ENCODE data around the gene ERICH4. TPM values are rescaled to one million over a fixed set of nuclear protein-coding genes. Genes with fewer than 3 reads are reported as not detected.

ERICH4 gene
- total RNA-seq, 1 experiment from 2014 or later: not detected

DNA sequence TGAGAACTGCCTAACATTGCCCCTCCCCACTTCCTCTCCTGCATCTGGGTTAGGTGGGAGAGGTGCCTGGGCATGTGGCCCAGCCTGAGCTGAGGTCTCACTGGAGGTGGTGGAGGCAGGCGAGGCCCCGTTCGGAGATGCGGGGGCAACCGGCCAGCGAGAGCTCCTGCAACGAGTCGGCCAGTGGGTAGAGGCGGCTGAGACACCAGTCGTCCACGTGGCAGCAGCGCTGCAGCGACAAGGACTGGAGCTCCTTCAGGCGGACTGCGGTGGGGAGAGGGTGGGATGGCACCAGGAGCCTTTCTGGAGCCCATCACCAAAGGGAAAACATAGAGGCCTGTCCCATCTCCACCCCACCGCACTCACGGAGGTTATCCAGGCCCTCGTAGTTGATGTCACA is 9.8 kb upstream of the ERICH4 start:
- Histone ChIP-seq H3K36me3 (ENCODE audit: control insufficient read depth in 1 of 2, insufficient read depth in 2 of 2, low read length in 2 of 2) (peaks cover 0 to 18% of the 10 kb centered on the region in 2 experiments; a peak in 3 of 4 replicates), H4K20me1 (ENCODE audit: insufficient read depth) (no peaks in the 10 kb centered on the region), H3K4me1 (ENCODE audit: control insufficient read depth in 1 of 2, insufficient read depth in 2 of 2, low read length in 2 of 2) (no peaks in the 10 kb centered on the region; a peak in 1 of 4 replicates), H3K9me3 (ENCODE audit: control insufficient read depth in 1 of 2, insufficient read depth in 1 of 2, low read depth in 1 of 2, low read length in 2 of 2) (no peaks in the 10 kb centered on the region), H3K27me3 (ENCODE audit: insufficient read depth, low read length) (no peaks in the 10 kb centered on the region), H3K9me2 (ENCODE audit: insufficient read depth) (no peaks in the 10 kb centered on the region), H2AFZ (ENCODE audit: low read depth, low read length, poor library complexity, severe bottlenecking) (no peak overlapping the region), H3K9ac (ENCODE audit: low read length) (no peak overlapping the region), H3K4me3 (replicated peaks in 1 of 2; ENCODE audit: low read depth in 1 of 2, low read length in 2 of 2) (no peak overlapping the region), H3K27ac (ENCODE audit: low read depth, low read length) (no peak overlapping the region), H3K4me2 (ENCODE audit: low read length) (no peak overlapping the region), H3K79me2 (ENCODE audit: insufficient read depth, low read length) (peaks cover 7% of the 10 kb centered on the region; the same call in 1 of the 2 replicates)
- ATAC-seq: no peak
- POLR2A ChIA-PET: no interaction called here
- no TSS peak for BruUV-seq (replicated peaks)
- intact Hi-C loops (cut with micrococcal nuclease): no loop called here
- CTCF ChIA-PET: no interaction called here
- no peak for DNase-seq (ENCODE audit: low read depth, low spot score)
- TF ChIP-seq ELF1 (IDR thresholded peaks at IDR 0.05; ENCODE audit: borderline replicate concordance, low read depth): no peak
- no peak for TF ChIP-seq JUND (IDR thresholded peaks at IDR 0.05)
- TF ChIP-seq CEBPB (IDR thresholded peaks at IDR 0.05; ENCODE audit: low read depth): no peak
- TF ChIP-seq POLR2AphosphoS5 (IDR thresholded peaks at IDR 0.05; ENCODE audit: low read depth, low read length): no peak
- RAD21 ChIA-PET (ENCODE audit: low non-redundant PET in 1 of 2, low total read pairs in 2 of 2, uncharacterized antibody in 2 of 2, unreplicated experiment in 2 of 2): no interaction called here

DNA sequence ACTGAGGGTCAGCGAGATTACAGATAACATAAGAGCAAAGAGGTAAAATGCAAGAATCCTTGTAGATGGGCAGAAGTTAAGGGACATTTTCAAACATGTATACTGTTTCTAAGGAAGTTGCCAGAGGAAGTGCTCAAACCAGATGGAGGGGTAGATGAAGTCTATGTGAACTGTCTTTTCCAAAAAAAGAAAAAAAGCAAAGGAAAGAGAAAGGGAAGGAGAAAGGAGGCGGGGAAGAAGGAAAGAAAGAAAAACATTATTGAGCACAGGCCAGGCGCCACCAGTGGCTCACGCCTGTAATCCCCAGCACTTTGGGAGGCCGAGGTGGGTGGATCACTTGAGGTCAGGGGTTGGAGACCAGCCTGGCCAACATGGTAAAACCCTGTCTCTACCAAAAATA is 8.5 kb upstream of the ERICH4 start:
- Histone ChIP-seq H3K27ac (ENCODE audit: low read depth, low read length) (no peak overlapping the region), H3K4me1 (ENCODE audit: control insufficient read depth in 1 of 2, insufficient read depth in 2 of 2, low read length in 2 of 2) (peaks cover 7 to 10% of the 10 kb centered on the region in 2 experiments; a peak in 3 of 4 replicates), H3K36me3 (ENCODE audit: control insufficient read depth in 1 of 2, insufficient read depth in 2 of 2, low read length in 2 of 2) (peaks cover 0 to 18% of the 10 kb centered on the region in 2 experiments; a peak in 3 of 4 replicates), H3K27me3 (ENCODE audit: insufficient read depth, low read length) (no peaks in the 10 kb centered on the region), H3K79me2 (ENCODE audit: insufficient read depth, low read length) (peaks cover 17% of the 10 kb centered on the region), H4K20me1 (ENCODE audit: insufficient read depth) (no peaks in the 10 kb centered on the region), H2AFZ (ENCODE audit: low read depth, low read length, poor library complexity, severe bottlenecking) (no peak overlapping the region), H3K4me2 (ENCODE audit: low read length) (no peak overlapping the region), H3K9me2 (ENCODE audit: insufficient read depth) (no peaks in the 10 kb centered on the region), H3K4me3 (replicated peaks in 1 of 2; ENCODE audit: low read depth in 1 of 2, low read length in 2 of 2) (no peak overlapping the region), H3K9me3 (ENCODE audit: control insufficient read depth in 1 of 2, insufficient read depth in 1 of 2, low read depth in 1 of 2, low read length in 2 of 2) (no peaks in the 10 kb centered on the region), H3K9ac (ENCODE audit: low read length) (no peak overlapping the region)
- ChIA-PET POLR2A (no interaction called here), CTCF (no interaction called here), RAD21 (ENCODE audit: low non-redundant PET in 1 of 2, low total read pairs in 2 of 2, uncharacterized antibody in 2 of 2, unreplicated experiment in 2 of 2) (no interaction called here)
- no peak for ATAC-seq
- DNase-seq (ENCODE audit: low read depth, low spot score): no peak
- TF ChIP-seq, protein P1, sequence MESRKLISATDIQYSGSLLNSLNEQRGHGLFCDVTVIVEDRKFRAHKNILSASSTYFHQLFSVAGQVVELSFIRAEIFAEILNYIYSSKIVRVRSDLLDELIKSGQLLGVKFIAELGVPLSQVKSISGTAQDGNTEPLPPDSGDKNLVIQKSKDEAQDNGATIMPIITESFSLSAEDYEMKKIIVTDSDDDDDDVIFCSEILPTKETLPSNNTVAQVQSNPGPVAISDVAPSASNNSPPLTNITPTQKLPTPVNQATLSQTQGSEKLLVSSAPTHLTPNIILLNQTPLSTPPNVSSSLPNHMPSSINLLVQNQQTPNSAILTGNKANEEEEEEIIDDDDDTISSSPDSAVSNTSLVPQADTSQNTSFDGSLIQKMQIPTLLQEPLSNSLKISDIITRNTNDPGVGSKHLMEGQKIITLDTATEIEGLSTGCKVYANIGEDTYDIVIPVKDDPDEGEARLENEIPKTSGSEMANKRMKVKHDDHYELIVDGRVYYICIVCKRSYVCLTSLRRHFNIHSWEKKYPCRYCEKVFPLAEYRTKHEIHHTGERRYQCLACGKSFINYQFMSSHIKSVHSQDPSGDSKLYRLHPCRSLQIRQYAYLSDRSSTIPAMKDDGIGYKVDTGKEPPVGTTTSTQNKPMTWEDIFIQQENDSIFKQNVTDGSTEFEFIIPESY (IDR thresholded peaks at IDR 0.05; ENCODE audit: extremely low read depth, insufficient replicate concordance, low read length): no peak
- TF ChIP-seq, protein P2, sequence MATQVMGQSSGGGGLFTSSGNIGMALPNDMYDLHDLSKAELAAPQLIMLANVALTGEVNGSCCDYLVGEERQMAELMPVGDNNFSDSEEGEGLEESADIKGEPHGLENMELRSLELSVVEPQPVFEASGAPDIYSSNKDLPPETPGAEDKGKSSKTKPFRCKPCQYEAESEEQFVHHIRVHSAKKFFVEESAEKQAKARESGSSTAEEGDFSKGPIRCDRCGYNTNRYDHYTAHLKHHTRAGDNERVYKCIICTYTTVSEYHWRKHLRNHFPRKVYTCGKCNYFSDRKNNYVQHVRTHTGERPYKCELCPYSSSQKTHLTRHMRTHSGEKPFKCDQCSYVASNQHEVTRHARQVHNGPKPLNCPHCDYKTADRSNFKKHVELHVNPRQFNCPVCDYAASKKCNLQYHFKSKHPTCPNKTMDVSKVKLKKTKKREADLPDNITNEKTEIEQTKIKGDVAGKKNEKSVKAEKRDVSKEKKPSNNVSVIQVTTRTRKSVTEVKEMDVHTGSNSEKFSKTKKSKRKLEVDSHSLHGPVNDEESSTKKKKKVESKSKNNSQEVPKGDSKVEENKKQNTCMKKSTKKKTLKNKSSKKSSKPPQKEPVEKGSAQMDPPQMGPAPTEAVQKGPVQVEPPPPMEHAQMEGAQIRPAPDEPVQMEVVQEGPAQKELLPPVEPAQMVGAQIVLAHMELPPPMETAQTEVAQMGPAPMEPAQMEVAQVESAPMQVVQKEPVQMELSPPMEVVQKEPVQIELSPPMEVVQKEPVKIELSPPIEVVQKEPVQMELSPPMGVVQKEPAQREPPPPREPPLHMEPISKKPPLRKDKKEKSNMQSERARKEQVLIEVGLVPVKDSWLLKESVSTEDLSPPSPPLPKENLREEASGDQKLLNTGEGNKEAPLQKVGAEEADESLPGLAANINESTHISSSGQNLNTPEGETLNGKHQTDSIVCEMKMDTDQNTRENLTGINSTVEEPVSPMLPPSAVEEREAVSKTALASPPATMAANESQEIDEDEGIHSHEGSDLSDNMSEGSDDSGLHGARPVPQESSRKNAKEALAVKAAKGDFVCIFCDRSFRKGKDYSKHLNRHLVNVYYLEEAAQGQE (IDR thresholded peaks at IDR 0.05; ENCODE audit: low read depth): no peak
- no peak for TF ChIP-seq SP1 (IDR thresholded peaks at IDR 0.05; ENCODE audit: low read depth)
- TF ChIP-seq JUND (IDR thresholded peaks at IDR 0.05): no peak
- no peak for TF ChIP-seq MAX (IDR thresholded peaks at IDR 0.05)
- TF ChIP-seq POLR2A (IDR thresholded peaks at IDR 0.05; ENCODE audit: borderline replicate concordance, extremely low read depth, insufficient read depth, insufficient read length): no peak
- no peak for TF ChIP-seq EZH2 (IDR thresholded peaks at IDR 0.05)
- TF ChIP-seq SRF (IDR thresholded peaks at IDR 0.05; ENCODE audit: low read depth): no peak
- TF ChIP-seq POLR2AphosphoS5 (IDR thresholded peaks at IDR 0.05; ENCODE audit: low read depth, low read length): no peak
- TF ChIP-seq, protein P3, sequence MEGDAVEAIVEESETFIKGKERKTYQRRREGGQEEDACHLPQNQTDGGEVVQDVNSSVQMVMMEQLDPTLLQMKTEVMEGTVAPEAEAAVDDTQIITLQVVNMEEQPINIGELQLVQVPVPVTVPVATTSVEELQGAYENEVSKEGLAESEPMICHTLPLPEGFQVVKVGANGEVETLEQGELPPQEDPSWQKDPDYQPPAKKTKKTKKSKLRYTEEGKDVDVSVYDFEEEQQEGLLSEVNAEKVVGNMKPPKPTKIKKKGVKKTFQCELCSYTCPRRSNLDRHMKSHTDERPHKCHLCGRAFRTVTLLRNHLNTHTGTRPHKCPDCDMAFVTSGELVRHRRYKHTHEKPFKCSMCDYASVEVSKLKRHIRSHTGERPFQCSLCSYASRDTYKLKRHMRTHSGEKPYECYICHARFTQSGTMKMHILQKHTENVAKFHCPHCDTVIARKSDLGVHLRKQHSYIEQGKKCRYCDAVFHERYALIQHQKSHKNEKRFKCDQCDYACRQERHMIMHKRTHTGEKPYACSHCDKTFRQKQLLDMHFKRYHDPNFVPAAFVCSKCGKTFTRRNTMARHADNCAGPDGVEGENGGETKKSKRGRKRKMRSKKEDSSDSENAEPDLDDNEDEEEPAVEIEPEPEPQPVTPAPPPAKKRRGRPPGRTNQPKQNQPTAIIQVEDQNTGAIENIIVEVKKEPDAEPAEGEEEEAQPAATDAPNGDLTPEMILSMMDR (IDR thresholded peaks at IDR 0.05 in 2 of 3, conservative IDR thresholded peaks at IDR 0.05 in 1 of 3; ENCODE audit: borderline replicate concordance in 1 of 3, insufficient read depth in 1 of 3, low read depth in 2 of 3, low read length in 2 of 3): no peak
- no TSS peak for BruUV-seq (replicated peaks)
- intact Hi-C loops (cut with micrococcal nuclease): no loop called here

Data from HCT116 (cell line).